T1000 (cell line): Measurements from ENCODE around the gene DAPK1.
A peak's percentile ranks its signal among the peaks of the same experiment; 100 is the strongest.

Experiments used
- DNase-seq: peaks from one replicate; lab custom pipeline; 2025; ENCODE audit warnings: mixed read lengths; lab: John Stamatoyannopoulos, UW

Gene DAPK1

GRCh38 chr9:87668722-87669121 lies 171.1 kb downstream of the DAPK1 start:
- no peak for DNase-seq

GRCh38 chr9:87670572-87671264 lies 173.1 kb downstream of the DAPK1 start:
- DNase-seq = no peak

- no peak for DNase-seq
These were observed 173.8 kb downstream of the DAPK1 start for GRCh38 chr9:87671478-87671877.

GRCh38 chr9:87671925-87672324 lies 174.3 kb downstream of the DAPK1 start:
- DNase-seq = no peak

- DNase-seq = no peak
These were observed 174.9 kb downstream of the DAPK1 start for GRCh38 chr9:87672586-87672985.

- DNase-seq = no peak
These were observed 175.9 kb downstream of the DAPK1 start for GRCh38 chr9:87673446-87674120.

- DNase-seq = no peak
These were observed 177.1 kb downstream of the DAPK1 start for GRCh38 chr9:87674565-87675299.

GRCh38 chr9:87675906-87676515 lies 178.3 kb downstream of the DAPK1 start:
- DNase-seq = no peak

- DNase-seq = no peak
These were observed 179.5 kb downstream of the DAPK1 start for GRCh38 chr9:87676976-87677775.

GRCh38 chr9:87677776-87678587 lies 180.3 kb downstream of the DAPK1 start:
- DNase-seq = no peak

- peak; percentile 46 for DNase-seq
These were observed 181.1 kb downstream of the DAPK1 start for GRCh38 chr9:87678650-87679355.

- no peak for DNase-seq
These were observed 183.8 kb downstream of the DAPK1 start for GRCh38 chr9:87681271-87682061.

- DNase-seq = no peak
These were observed 184.4 kb downstream of the DAPK1 start for GRCh38 chr9:87682085-87682484.

- DNase-seq = no peak
These were observed 185.0 kb downstream of the DAPK1 start for GRCh38 chr9:87682618-87683017.

GRCh38 chr9:87683751-87684626 lies 186.3 kb downstream of the DAPK1 start:
- DNase-seq = no peak

GRCh38 chr9:87684627-87685219 lies 187.1 kb downstream of the DAPK1 start:
- no peak for DNase-seq

- DNase-seq = no peak
These were observed 187.8 kb downstream of the DAPK1 start for GRCh38 chr9:87685441-87685840.
